Breast epithelium (tissue), 3 donors: ENCODE results near the gene COL7A1.

Experiments
- POLR2A ChIP-seq: fragments of 450-650 bp; IDR thresholded peaks from one replicate; pipeline ENCODE4 v1.6.1; 2016; ENCODE audit warnings: antibody characterized with exemption, mild to moderate bottlenecking, moderate library complexity
- POLR2AphosphoS5 ChIP-seq, 3 donors: sonication (generic); formaldehyde crosslinking; IDR thresholded peaks; one replicate each; pipeline ENCODE4 v1.6.1; 2017; ENCODE audit warnings: antibody characterized with exemption in 3 of 3
- TF ChIP-seq, protein P1 (sequence below), 3 donors: fragments of 450-650 bp; IDR thresholded peaks; one replicate each; pipeline ENCODE4 v1.5.1; 2016 to 2017; ENCODE audit warnings: antibody characterized with exemption in 3 of 3, mild to moderate bottlenecking in 3 of 3, moderate library complexity in 3 of 3

DNA sequence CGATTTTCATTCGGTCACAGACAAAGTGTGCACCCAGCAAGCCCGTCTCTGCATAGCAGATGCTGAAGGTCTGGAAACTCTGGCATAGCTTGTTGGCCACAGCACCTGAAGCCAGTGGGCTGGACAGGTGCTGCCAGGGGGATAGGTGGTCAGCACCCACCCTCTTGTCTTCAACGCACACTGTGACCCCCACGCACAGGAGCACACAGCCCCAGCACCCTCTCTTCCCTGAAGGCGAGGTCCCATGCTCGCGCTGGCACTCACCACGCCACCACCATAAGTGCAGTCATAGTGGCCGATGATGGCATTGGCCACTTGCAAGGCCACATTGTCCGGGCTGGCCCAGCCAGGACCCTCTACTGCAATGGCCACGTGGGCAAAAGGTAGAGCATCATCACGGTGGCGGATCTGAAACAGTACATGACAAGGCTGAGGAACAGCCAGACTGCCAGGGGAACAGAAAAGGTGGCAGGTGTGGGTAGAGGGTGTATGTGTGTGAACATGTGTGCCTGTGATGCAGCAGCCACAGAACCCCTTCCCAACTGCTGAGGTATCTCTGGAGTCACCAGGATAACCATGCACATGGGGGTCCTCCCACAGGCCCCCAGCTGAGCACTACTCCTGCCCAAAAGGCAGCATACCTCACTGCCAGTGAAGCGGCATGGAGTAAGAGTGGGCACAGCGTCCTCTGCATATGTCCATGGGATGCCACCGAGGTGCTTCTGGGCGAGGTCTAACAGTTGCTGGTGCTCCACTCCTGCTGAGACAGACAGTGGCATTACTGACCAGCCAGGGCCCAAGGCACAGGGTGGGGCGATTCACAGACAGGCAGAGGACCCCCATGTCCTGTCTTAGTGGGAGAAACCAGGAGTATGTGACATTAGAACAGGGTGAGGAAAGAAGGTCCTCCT lies 5.8 kb upstream of the COL7A1 start:
- TF ChIP-seq, protein P1, sequence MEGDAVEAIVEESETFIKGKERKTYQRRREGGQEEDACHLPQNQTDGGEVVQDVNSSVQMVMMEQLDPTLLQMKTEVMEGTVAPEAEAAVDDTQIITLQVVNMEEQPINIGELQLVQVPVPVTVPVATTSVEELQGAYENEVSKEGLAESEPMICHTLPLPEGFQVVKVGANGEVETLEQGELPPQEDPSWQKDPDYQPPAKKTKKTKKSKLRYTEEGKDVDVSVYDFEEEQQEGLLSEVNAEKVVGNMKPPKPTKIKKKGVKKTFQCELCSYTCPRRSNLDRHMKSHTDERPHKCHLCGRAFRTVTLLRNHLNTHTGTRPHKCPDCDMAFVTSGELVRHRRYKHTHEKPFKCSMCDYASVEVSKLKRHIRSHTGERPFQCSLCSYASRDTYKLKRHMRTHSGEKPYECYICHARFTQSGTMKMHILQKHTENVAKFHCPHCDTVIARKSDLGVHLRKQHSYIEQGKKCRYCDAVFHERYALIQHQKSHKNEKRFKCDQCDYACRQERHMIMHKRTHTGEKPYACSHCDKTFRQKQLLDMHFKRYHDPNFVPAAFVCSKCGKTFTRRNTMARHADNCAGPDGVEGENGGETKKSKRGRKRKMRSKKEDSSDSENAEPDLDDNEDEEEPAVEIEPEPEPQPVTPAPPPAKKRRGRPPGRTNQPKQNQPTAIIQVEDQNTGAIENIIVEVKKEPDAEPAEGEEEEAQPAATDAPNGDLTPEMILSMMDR (IDR thresholded peaks at IDR 0.05): no peak
- TF ChIP-seq POLR2AphosphoS5 (IDR thresholded peaks at IDR 0.05): no peak
- no peak for TF ChIP-seq POLR2A
